ENCODE data around the gene PLSCR5.

The PLSCR5 gene

DNA sequence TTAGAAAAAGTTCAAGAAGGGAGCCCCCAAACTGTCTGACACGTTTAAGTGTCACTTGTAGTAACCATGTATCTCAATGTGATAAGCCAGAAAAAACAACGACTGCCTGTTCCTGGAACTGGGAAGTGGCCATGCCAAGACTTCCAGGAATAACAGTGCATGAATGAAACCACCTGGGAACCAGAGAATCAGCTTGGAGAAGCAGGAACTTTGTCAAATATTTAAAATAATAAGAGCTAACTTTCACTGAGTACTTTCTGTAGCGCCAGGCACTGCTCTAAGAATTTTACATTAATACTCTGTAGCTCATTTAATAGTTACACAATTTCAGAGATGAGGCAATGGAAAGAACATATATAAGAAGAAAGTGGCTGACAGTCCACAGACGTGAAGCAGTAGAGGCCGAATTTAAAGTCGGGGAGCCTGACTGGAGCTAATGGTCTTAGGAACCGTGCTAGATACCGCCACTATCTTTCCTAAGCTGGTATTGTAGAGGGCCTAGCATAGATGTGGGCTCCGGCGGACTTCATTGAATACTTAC, 61.6 kb downstream of the PLSCR5 start:
- DNase-seq: no peak

DNA sequence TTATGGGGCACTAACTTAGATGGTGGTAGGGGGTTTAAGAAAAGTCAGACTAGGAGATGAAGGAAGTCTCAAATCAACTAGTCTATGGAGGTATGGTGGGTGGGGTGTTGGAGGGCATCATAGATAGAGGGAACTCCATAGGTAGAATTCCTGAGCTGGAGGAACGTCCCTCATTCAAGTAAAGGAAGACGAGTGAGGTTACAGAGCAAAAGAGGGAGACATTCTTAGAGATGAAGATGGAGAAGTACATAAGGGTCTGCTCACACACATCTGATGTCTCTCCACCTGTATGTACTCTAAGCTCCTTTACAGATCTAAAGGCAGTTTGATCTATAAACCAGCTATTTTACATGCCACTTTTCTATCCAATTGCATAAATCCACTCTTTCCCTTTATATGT, 62.2 kb downstream of the PLSCR5 start:
- DNase-seq: no peak

DNA sequence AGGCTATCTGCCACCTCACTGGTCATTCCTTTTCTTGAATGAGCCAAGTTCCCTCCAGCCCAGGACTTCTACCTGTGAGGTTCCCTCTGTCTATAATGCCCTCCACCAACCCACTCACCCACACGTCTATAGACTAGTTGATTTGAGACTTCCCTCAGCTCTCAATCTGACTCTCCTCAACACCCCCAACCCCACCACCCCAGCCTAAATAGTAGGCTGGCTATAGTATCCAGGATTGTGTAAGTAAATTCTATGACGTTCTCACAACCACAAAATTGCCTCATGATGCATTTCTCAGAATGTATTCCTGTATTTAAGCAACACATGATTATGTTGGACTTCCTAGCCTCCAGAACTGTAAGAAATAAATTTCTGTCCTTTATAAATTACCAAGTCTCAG, 63.0 kb downstream of the PLSCR5 start:
- DNase-seq: no peak

DNA sequence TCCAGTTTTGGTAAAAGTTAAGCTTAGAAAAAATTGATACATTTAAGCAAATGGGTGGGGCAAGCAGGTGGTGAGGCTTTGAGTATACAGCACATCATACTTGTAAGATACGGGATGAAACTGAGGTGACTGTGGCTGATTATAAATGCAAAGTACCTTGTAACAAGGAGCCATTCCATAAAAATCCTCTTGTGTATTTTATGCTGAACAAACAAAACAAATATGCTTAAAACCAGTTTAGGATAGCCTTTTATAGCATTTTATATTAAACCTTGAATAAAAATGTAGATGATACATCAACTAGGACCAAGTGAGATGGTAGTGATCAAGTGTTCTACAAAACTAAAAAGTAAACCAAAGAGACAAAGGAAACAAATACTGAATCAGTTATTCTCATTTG, 64.2 kb downstream of the PLSCR5 start:
- no peak for DNase-seq

DNA sequence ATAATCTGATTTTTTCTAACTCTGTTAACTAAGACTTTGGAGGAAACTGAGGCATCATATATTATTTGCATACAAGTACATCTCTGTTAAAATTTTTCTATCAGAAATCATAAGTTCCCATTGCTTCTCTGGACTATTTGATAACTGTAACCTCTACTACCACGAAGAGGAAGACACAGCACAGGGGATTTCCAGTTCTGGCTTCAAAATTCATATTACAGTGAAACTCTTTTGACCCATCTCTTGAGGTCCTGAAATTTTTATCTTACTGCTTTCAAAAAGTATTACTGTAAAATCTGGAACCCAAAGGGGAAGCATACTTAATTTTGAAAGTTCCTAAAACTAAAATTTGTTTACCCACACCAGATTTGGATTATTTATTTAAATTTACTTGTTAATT, 64.9 kb downstream of the PLSCR5 start:
- no peak for DNase-seq

DNA sequence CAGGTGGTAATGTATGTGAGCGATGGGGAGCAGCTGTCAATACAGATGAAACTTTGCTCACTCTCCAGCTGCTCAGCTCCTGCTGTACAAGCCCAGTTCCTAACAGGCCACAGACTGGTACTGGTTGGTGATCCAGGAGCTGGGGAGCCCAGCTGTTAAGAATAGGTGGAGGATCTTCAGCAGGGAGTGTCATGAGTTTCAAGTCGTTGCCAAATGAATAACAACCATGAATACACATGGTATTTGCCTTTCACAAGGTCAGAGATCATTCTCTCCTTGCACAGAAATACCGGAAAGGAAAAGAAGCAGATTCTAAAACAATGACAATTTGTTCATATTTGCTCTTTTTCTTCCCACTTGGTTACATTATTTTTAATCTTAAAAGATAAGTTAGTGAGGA, 65.8 kb downstream of the PLSCR5 start:
- DNase-seq: no peak

DNA sequence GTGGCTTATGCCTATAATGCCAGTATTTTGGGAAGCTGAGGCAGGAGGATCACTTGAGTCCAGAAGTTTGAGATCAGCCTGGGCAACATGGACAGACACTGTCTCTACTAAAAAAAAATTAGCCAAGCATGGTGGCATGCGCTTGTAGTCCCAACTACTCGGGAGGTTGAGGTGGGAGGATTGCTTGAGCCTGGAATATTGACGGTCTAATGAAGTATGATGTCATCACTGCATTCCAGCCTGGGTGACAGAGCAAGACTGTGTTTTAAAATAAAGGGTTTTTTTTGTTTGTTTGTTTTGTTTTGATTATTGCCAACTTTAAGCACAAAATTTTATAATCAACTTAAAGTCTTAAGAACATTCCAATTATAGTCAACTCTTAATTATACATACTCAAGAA, 67.5 kb downstream of the PLSCR5 start:
- DNase-seq: no peak

DNA sequence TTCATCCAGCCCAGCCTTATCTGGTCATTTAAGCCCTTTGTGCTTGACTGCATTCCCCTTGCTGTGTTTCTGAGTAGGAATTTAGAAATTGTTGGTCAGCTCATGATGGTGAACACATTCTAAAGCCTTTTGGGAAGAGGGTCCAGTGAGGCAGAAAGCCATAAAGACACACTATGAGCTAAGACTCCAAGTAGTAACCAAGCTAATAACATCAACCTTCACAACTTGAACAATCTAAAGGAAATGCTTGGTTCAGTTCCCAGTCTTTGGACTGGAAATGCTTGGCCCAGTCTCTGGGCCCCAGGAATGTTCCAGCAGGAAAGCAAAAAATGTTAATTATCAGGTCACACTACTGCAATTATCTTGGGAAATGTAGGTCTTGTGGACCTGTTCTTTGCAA, 68.5 kb downstream of the PLSCR5 start:
- no peak for DNase-seq
